H1 (cell line): ENCODE data around the gene SLC2A10. TPM values are rescaled to one million over a fixed set of nuclear protein-coding genes. Genes with fewer than 3 reads are reported as not detected.

Experiments used
- KDM5A ChIP-seq: fragments of 200-600 bp; IDR thresholded peaks from 2 replicates; pipeline ENCODE4 v1.7.1; 2012; ENCODE audit warnings: mild to moderate bottlenecking, low read length, inconsistent platforms, mixed read lengths
- polyA plus RNA-seq, 7 experiments: library from polyadenylated mRNA; depleted of rRNA in 3 of 7; stranded (reverse) in 5 of 7; unstranded in 2 of 7; fragments of >200 nt in 5 of 7; fragments of 200-250 nt in 2 of 7; gene quantifications; 1 replicate in 5 of 7; 2 replicates in 1 of 7; 4 replicates in 1 of 7; pipeline versions ENCODE4 v1.2.1 to v1.2.3, GENCODE V29; 2011 to 2013; ENCODE audit warnings: missing spikeins in 2 of 7, mixed read lengths in 2 of 7
- total RNA-seq: library from RNA; stranded (reverse); fragmentation: NEBNext Ultra II Directional; extraction: Animal tissue kit (Norgen Biotek cat#: 25700); gene quantifications from 2 replicates; pipeline ENCODE4 v1.2.1, GENCODE V29; 2021
- TF ChIP-seq, protein P1 (sequence below): fragments of 300-600 bp; sonication (generic); IDR thresholded peaks from 2 replicates; pipeline ENCODE4 v1.7.1; 2012; ENCODE audit warnings: low read length, moderate library complexity, mild to moderate bottlenecking, inconsistent platforms; ENCODE audit not compliant: insufficient replicate concordance

The SLC2A10 gene
- total and polyA plus RNA-seq, 2 of the 8 experiments (the other 6 are each of a cell fraction or from before 2014, with no cell fraction given) = 9.0 to 9.7 TPM

DNA sequence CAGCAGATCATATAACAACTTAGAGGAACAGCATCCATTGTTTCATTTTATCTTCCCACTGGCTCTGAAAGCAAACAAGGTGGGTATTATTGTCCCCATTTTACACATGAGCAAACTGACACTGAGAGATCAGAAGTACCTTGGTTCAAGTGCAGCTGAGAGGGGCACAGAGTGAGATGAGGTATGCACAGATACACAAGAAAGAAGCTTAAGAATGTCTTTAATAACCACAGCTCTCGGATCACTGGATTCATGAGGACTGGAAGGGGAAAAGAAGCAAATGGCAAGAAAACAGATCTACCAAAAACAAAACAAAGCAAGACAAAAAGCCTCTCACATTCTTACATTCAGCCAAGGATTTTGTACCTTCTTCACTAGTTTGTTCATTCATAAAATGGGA, 10.6 kb downstream of the SLC2A10 start (continued):
- TF ChIP-seq, protein P1, sequence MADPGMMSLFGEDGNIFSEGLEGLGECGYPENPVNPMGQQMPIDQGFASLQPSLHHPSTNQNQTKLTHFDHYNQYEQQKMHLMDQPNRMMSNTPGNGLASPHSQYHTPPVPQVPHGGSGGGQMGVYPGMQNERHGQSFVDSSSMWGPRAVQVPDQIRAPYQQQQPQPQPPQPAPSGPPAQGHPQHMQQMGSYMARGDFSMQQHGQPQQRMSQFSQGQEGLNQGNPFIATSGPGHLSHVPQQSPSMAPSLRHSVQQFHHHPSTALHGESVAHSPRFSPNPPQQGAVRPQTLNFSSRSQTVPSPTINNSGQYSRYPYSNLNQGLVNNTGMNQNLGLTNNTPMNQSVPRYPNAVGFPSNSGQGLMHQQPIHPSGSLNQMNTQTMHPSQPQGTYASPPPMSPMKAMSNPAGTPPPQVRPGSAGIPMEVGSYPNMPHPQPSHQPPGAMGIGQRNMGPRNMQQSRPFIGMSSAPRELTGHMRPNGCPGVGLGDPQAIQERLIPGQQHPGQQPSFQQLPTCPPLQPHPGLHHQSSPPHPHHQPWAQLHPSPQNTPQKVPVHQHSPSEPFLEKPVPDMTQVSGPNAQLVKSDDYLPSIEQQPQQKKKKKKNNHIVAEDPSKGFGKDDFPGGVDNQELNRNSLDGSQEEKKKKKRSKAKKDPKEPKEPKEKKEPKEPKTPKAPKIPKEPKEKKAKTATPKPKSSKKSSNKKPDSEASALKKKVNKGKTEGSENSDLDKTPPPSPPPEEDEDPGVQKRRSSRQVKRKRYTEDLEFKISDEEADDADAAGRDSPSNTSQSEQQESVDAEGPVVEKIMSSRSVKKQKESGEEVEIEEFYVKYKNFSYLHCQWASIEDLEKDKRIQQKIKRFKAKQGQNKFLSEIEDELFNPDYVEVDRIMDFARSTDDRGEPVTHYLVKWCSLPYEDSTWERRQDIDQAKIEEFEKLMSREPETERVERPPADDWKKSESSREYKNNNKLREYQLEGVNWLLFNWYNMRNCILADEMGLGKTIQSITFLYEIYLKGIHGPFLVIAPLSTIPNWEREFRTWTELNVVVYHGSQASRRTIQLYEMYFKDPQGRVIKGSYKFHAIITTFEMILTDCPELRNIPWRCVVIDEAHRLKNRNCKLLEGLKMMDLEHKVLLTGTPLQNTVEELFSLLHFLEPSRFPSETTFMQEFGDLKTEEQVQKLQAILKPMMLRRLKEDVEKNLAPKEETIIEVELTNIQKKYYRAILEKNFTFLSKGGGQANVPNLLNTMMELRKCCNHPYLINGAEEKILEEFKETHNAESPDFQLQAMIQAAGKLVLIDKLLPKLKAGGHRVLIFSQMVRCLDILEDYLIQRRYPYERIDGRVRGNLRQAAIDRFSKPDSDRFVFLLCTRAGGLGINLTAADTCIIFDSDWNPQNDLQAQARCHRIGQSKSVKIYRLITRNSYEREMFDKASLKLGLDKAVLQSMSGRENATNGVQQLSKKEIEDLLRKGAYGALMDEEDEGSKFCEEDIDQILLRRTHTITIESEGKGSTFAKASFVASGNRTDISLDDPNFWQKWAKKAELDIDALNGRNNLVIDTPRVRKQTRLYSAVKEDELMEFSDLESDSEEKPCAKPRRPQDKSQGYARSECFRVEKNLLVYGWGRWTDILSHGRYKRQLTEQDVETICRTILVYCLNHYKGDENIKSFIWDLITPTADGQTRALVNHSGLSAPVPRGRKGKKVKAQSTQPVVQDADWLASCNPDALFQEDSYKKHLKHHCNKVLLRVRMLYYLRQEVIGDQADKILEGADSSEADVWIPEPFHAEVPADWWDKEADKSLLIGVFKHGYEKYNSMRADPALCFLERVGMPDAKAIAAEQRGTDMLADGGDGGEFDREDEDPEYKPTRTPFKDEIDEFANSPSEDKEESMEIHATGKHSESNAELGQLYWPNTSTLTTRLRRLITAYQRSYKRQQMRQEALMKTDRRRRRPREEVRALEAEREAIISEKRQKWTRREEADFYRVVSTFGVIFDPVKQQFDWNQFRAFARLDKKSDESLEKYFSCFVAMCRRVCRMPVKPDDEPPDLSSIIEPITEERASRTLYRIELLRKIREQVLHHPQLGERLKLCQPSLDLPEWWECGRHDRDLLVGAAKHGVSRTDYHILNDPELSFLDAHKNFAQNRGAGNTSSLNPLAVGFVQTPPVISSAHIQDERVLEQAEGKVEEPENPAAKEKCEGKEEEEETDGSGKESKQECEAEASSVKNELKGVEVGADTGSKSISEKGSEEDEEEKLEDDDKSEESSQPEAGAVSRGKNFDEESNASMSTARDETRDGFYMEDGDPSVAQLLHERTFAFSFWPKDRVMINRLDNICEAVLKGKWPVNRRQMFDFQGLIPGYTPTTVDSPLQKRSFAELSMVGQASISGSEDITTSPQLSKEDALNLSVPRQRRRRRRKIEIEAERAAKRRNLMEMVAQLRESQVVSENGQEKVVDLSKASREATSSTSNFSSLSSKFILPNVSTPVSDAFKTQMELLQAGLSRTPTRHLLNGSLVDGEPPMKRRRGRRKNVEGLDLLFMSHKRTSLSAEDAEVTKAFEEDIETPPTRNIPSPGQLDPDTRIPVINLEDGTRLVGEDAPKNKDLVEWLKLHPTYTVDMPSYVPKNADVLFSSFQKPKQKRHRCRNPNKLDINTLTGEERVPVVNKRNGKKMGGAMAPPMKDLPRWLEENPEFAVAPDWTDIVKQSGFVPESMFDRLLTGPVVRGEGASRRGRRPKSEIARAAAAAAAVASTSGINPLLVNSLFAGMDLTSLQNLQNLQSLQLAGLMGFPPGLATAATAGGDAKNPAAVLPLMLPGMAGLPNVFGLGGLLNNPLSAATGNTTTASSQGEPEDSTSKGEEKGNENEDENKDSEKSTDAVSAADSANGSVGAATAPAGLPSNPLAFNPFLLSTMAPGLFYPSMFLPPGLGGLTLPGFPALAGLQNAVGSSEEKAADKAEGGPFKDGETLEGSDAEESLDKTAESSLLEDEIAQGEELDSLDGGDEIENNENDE = no peak
- TF ChIP-seq KDM5A = no peak
